Measurements from ENCODE around the gene ACOX2. TPM values are rescaled to one million over a fixed set of nuclear protein-coding genes. Genes with fewer than 3 reads are reported as not detected.
A peak's percentile ranks its signal among the peaks of the same experiment; 100 is the strongest.

ACOX2 gene
- total and polyA plus RNA-seq, 12 donors: 7.6 to 64.9 (median 34.9) TPM

GRCh38 chr3:58478781-58479180, 58.2 kb downstream of the ACOX2 start:
- WGBS, 2 donors: 88 to 91% methylated on average over 2 of the region's 2 CpGs
- intact Hi-C loops (cut with DNase I): no loop called here

GRCh38 chr3:58474967-58475578, 61.9 kb downstream of the ACOX2 start:
- intact Hi-C loops (cut with DNase I): no loop called here
- 60 to 69% methylated on average over 3 of the region's 3 CpGs for WGBS, 2 donors
- H3K27me3 ChIP-seq: no peaks in the 10 kb centered on the region
- DNase-seq: no peak
- no peaks in the 10 kb centered on the region for H3K36me3 ChIP-seq
- TF ChIP-seq CTCF (IDR thresholded peaks at IDR 0.05): no peak
- H3K4me3 ChIP-seq: no peak overlapping the region
- H3K9me3 ChIP-seq: peaks cover 0 to 6% (median 0%) of the 10 kb centered on the region in 11 donors
- no peak overlapping the region for H3K27ac ChIP-seq
- no peak for ATAC-seq
- peaks cover 0 to 75% (median 10%) of the 10 kb centered on the region in 9 donors for H3K4me1 ChIP-seq

More at GRCh38 chr3:58478781-58479180, 58.2 kb downstream of the ACOX2 start:
- Histone ChIP-seq H3K4me3 (no peak overlapping the region), H3K9me3 (peaks cover 0 to 13% (median 0%) of the 10 kb centered on the region in 11 donors), H3K36me3 (no peaks in the 10 kb centered on the region), H3K27me3 (no peaks in the 10 kb centered on the region), H3K27ac (peak overlapping the region in 1 of 10 donors; percentile 21), H3K4me1 (peaks cover 0 to 57% (median 13%) of the 10 kb centered on the region in 9 donors)
- DNase-seq (no peak), ATAC-seq (no peak)
- no peak for TF ChIP-seq CTCF (IDR thresholded peaks at IDR 0.05)

- ATAC-seq: peak in 2 of 8 donors; percentile 23 to 29
- WGBS, 2 donors: 93 to 97% methylated on average over 1 of the region's 1 CpG
- intact Hi-C loops (cut with DNase I): no loop called here
These were observed 62.6 kb downstream of the ACOX2 start for GRCh38 chr3:58474348-58474911.

GRCh38 chr3:58473275-58473674, 63.7 kb downstream of the ACOX2 start:
- no peaks in the 10 kb centered on the region for H3K27me3 ChIP-seq
- intact Hi-C loops (cut with DNase I): no loop called here
- 95 to 100% methylated on average over 1 of the region's 1 CpG for WGBS, 2 donors
- H3K36me3 ChIP-seq: no peaks in the 10 kb centered on the region
- no peak for ATAC-seq
- no peak overlapping the region for H3K27ac ChIP-seq
- H3K9me3 ChIP-seq: no peaks in the 10 kb centered on the region
- DNase-seq: no peak
- peaks cover 0 to 62% (median 10%) of the 10 kb centered on the region in 9 donors for H3K4me1 ChIP-seq
- no peak overlapping the region for H3K4me3 ChIP-seq
- no peak for TF ChIP-seq CTCF (IDR thresholded peaks at IDR 0.05)

More at GRCh38 chr3:58474348-58474911, 62.6 kb downstream of the ACOX2 start:
- Histone ChIP-seq H3K36me3 (no peaks in the 10 kb centered on the region), H3K4me1 (peaks cover 0 to 72% (median 10%) of the 10 kb centered on the region in 9 donors), H3K27ac (peak overlapping the region in 1 of 10 donors; percentile 31), H3K9me3 (no peaks in the 10 kb centered on the region), H3K27me3 (no peaks in the 10 kb centered on the region), H3K4me3 (no peak overlapping the region)
- no peak for DNase-seq
- TF ChIP-seq CTCF (IDR thresholded peaks at IDR 0.05): no peak

Measured in heart right ventricle (tissue), 16 donors.